Activated effector memory CD4-positive, alpha-beta T cell treated with anti-CD3 and anti-CD28 coated beads, Interleukin-2, amount 50 U/mL, for 16 hours (primary cell): ENCODE results near the gene TMEM144.
"Not testable (repeated sequence)": the region's sequence is repeated elsewhere in the genome, so short reads cannot be mapped to it uniquely, and the experiment has no call there.

Experiments used
- DNase-seq: peaks from one replicate; pipeline ENCODE4 v3.0.0-alpha.2; 2020

TMEM144 gene

GRCh38 chr4:158192439-158193158, 17.7 kb upstream of the TMEM144 start:
- no peak for DNase-seq

- DNase-seq = no peak
Observed at GRCh38 chr4:158193171-158193749, 17.0 kb upstream of the TMEM144 start.

- no peak for DNase-seq
Observed at GRCh38 chr4:158195297-158195696, 15.0 kb upstream of the TMEM144 start.

- DNase-seq = no peak
Observed at GRCh38 chr4:158197194-158197776, 13.0 kb upstream of the TMEM144 start.

GRCh38 chr4:158200214-158200613, 10.1 kb upstream of the TMEM144 start:
- DNase-seq = no peak

GRCh38 chr4:158201322-158201721, 9.0 kb upstream of the TMEM144 start:
- no peak for DNase-seq

GRCh38 chr4:158201876-158202275, 8.4 kb upstream of the TMEM144 start:
- no peak for DNase-seq

GRCh38 chr4:158202481-158202880, 7.8 kb upstream of the TMEM144 start:
- DNase-seq = no peak

- no peak for DNase-seq
Observed at GRCh38 chr4:158203436-158203835, 6.8 kb upstream of the TMEM144 start.

GRCh38 chr4:158203929-158204328, 6.4 kb upstream of the TMEM144 start:
- no peak for DNase-seq

- no peak for DNase-seq
Observed at GRCh38 chr4:158208963-158209640, 1.2 kb upstream of the TMEM144 start.

GRCh38 chr4:158211222-158211621, 936 bp downstream of the TMEM144 start:
- no peak for DNase-seq

GRCh38 chr4:158213466-158213865, 3.2 kb downstream of the TMEM144 start:
- no peak for DNase-seq

GRCh38 chr4:158214856-158215255, 4.6 kb downstream of the TMEM144 start:
- no peak for DNase-seq

- DNase-seq = no peak
Observed at GRCh38 chr4:158217763-158218162, 7.5 kb downstream of the TMEM144 start.

GRCh38 chr4:158219623-158220022, 9.3 kb downstream of the TMEM144 start:
- no peak for DNase-seq

GRCh38 chr4:158224318-158224717, 14.0 kb downstream of the TMEM144 start:
- not testable (repeated sequence) for DNase-seq

- not testable (repeated sequence) for DNase-seq
Observed at GRCh38 chr4:158224999-158225398, 14.7 kb downstream of the TMEM144 start.

- DNase-seq = not testable (repeated sequence)
Observed at GRCh38 chr4:158227880-158228279, 17.6 kb downstream of the TMEM144 start.

GRCh38 chr4:158228399-158228798, 18.1 kb downstream of the TMEM144 start:
- DNase-seq = not testable (repeated sequence)

GRCh38 chr4:158229768-158230167, 19.5 kb downstream of the TMEM144 start:
- DNase-seq = no peak

- DNase-seq = no peak
Observed at GRCh38 chr4:158234671-158235070, 24.4 kb downstream of the TMEM144 start.

- DNase-seq = no peak
Observed at GRCh38 chr4:158236304-158237030, 26.2 kb downstream of the TMEM144 start.
